Smooth muscle cell (in vitro differentiated cells): ENCODE data around the gene TBL1X. TPM values are rescaled to one million over a fixed set of nuclear protein-coding genes. Genes with fewer than 3 reads are reported as not detected.

Experiments
- DNase-seq: peaks from one replicate; lab custom pipeline; 2025; ENCODE audit not compliant: unreplicated experiment; lab: John Stamatoyannopoulos, UW
- H2AFZ ChIP-seq: fragments of 200-600 bp; sonication (generic); 2 replicates; pipeline ENCODE4 v1.6.0; 2016; ENCODE audit warnings: antibody characterized with exemption, low read depth, mild to moderate bottlenecking
- H3F3A ChIP-seq: fragments of 200-600 bp; sonication (generic); 2 replicates; pipeline ENCODE4 v1.6.0; 2017; ENCODE audit warnings: antibody characterized with exemption, low read depth
- H3K27ac ChIP-seq: fragments of 200-600 bp; sonication (generic); 2 replicates; pipeline ENCODE4 v1.5.1; 2016; ENCODE audit warnings: low read depth, mild to moderate bottlenecking
- H3K27me3 ChIP-seq: fragments of 200-600 bp; sonication (generic); 2 replicates; pipeline ENCODE4 v1.6.1; 2016; ENCODE audit warnings: low read depth, mild to moderate bottlenecking
- H3K36me3 ChIP-seq: fragments of 200-600 bp; sonication (generic); 2 replicates; pipeline ENCODE4 v1.5.1; 2016; ENCODE audit warnings: low read depth
- H3K4me1 ChIP-seq: fragments of 200-600 bp; sonication (generic); 2 replicates; pipeline ENCODE4 v1.5.1; 2016; ENCODE audit warnings: low read depth
- H3K4me2 ChIP-seq: fragments of 200-600 bp; sonication (generic); 2 replicates; pipeline ENCODE4 v1.6.0; 2016; ENCODE audit warnings: mild to moderate bottlenecking
- H3K4me3 ChIP-seq: fragments of 200-600 bp; sonication (generic); 2 replicates; pipeline ENCODE4 v1.5.1; 2016; ENCODE audit warnings: mild to moderate bottlenecking
- H3K79me2 ChIP-seq: fragments of 200-600 bp; sonication (generic); 2 replicates; pipeline ENCODE4 v1.6.0; 2016; ENCODE audit warnings: low read depth, mild to moderate bottlenecking
- H3K9ac ChIP-seq: fragments of 200-600 bp; sonication (generic); 2 replicates; pipeline ENCODE4 v1.6.0; 2016; ENCODE audit warnings: low read depth
- H3K9me3 ChIP-seq: fragments of 200-600 bp; sonication (generic); replicated peaks from 2 replicates; pipeline ENCODE4 v1.5.1; 2016; ENCODE audit warnings: low read depth
- H4K20me1 ChIP-seq: fragments of 200-600 bp; sonication (generic); 2 replicates; pipeline ENCODE4 v1.6.0; 2016; ENCODE audit warnings: low read depth
- CTCF ChIP-seq: fragments of 200-600 bp; sonication (generic); IDR thresholded peaks from 2 replicates; pipeline ENCODE4 v1.5.1; 2017; ENCODE audit warnings: borderline replicate concordance, mild to moderate bottlenecking, antibody characterized with exemption; ENCODE audit not compliant: insufficient read depth, poor library complexity, severe bottlenecking
- WGBS: methylation state at CpG from one replicate; pipeline ENCODE4 v1.1.7; 2016; ENCODE audit warnings: low lambda C conversion rate; 5-methylcytosine and 5-hydroxymethylcytosine counted together
- polyA plus RNA-seq: library from polyadenylated mRNA; unstranded; fragments of >200 nt; fragmentation: Nextera tagmentation; extraction: Ambion mirVana; gene quantifications from 2 replicates; pipeline ENCODE4 v1.2.1, GENCODE V29; 2016
- total RNA-seq: library from RNA; depleted of rRNA; stranded (reverse); fragments of >200 nt; gene quantifications from 2 replicates; pipeline ENCODE4 v1.2.3, GENCODE V29; 2014

The TBL1X gene
- total and polyA plus RNA-seq, 2 experiments from 2014 or later, result 9.0 to 9.8 TPM

- H2AFZ ChIP-seq, result no peak overlapping the region
- H3K36me3 ChIP-seq, result no peaks in the 10 kb centered on the region
- no peak for DNase-seq
- no peaks in the 10 kb centered on the region for H3K4me1 ChIP-seq
- H3K4me3 ChIP-seq, result no peak overlapping the region
- no peak overlapping the region for H3K9ac ChIP-seq
- H3K9me3 ChIP-seq, result no peaks in the 10 kb centered on the region
- peak; percentile 5 for TF ChIP-seq CTCF
- H3K27me3 ChIP-seq, result no peaks in the 10 kb centered on the region
- no peaks in the 10 kb centered on the region for H3K79me2 ChIP-seq
- H3F3A ChIP-seq, result no peaks in the 10 kb centered on the region
- no peaks in the 10 kb centered on the region for H4K20me1 ChIP-seq
- no peak overlapping the region for H3K4me2 ChIP-seq
- 71% methylated on average over 2 of the region's 2 CpGs for WGBS
- H3K27ac ChIP-seq, result no peak overlapping the region
Measured at GRCh38 chrX:9724711-9725110, 259.9 kb downstream of the TBL1X start.

GRCh38 chrX:9728261-9728660 lies 263.4 kb downstream of the TBL1X start:
- 84% methylated on average over 3 of the region's 3 CpGs for WGBS

GRCh38 chrX:9729171-9729885 lies 264.5 kb downstream of the TBL1X start:
- H3K4me1 ChIP-seq, result no peaks in the 10 kb centered on the region
- H3K79me2 ChIP-seq, result no peaks in the 10 kb centered on the region
- H3F3A ChIP-seq, result no peaks in the 10 kb centered on the region
- H3K4me3 ChIP-seq, result no peak overlapping the region
- H3K27me3 ChIP-seq, result no peaks in the 10 kb centered on the region
- no peak overlapping the region for H3K9ac ChIP-seq
- H3K27ac ChIP-seq, result no peak overlapping the region
- H3K36me3 ChIP-seq, result no peaks in the 10 kb centered on the region
- no peak for DNase-seq
- H4K20me1 ChIP-seq, result no peaks in the 10 kb centered on the region
- H3K9me3 ChIP-seq, result no peaks in the 10 kb centered on the region
- TF ChIP-seq CTCF, result no peak
- WGBS, result 55% methylated on average over 5 of the region's 5 CpGs
- no peak overlapping the region for H3K4me2 ChIP-seq
- no peak overlapping the region for H2AFZ ChIP-seq

More at GRCh38 chrX:9728261-9728660, 263.4 kb downstream of the TBL1X start:
- Histone ChIP-seq H3K27me3 (no peaks in the 10 kb centered on the region), H3K9ac (no peak overlapping the region), H3K36me3 (no peaks in the 10 kb centered on the region), H3K4me2 (no peak overlapping the region), H3F3A (no peaks in the 10 kb centered on the region), H2AFZ (no peak overlapping the region), H3K4me1 (no peaks in the 10 kb centered on the region), H3K27ac (no peak overlapping the region), H4K20me1 (no peaks in the 10 kb centered on the region), H3K79me2 (no peaks in the 10 kb centered on the region), H3K4me3 (no peak overlapping the region), H3K9me3 (no peaks in the 10 kb centered on the region)
- DNase-seq, result no peak
- no peak for TF ChIP-seq CTCF

GRCh38 chrX:9730078-9730477 lies 265.2 kb downstream of the TBL1X start:
- Histone ChIP-seq H3K27me3 (no peaks in the 10 kb centered on the region), H3K4me2 (no peak overlapping the region), H3K4me1 (no peaks in the 10 kb centered on the region), H3K36me3 (no peaks in the 10 kb centered on the region), H3K79me2 (no peaks in the 10 kb centered on the region), H3K9ac (no peak overlapping the region), H3F3A (no peaks in the 10 kb centered on the region), H3K27ac (no peak overlapping the region), H2AFZ (no peak overlapping the region), H3K9me3 (no peaks in the 10 kb centered on the region), H4K20me1 (no peaks in the 10 kb centered on the region), H3K4me3 (no peak overlapping the region)
- no peak for TF ChIP-seq CTCF
- WGBS, result 78% methylated on average over 3 of the region's 3 CpGs
- no peak for DNase-seq
